DND-41 (cell line): Measurements from ENCODE around the gene DDX51.

Source experiments
- ATAC-seq: fragments of 200-7000 bp; cut with Tn5 transposase; 3 replicates; pipeline ENCODE4 v1.9.1; 2021; ENCODE audit warnings: low read depth; ENCODE audit not compliant: insufficient read depth
- DNase-seq: peaks from one replicate; pipeline ENCODE4 v3.0.0-alpha.2; 2020
- H2AFZ ChIP-seq: 2 replicates; pipeline ENCODE4 v1.6.0; 2012; ENCODE audit warnings: low read depth, low read length
- H3K27ac ChIP-seq: 2 replicates; pipeline ENCODE4 v1.5.1; 2012; ENCODE audit warnings: low read length, inconsistent platforms
- H3K27me3 ChIP-seq: fragments of 200-600 bp; sonication (generic); 2 replicates; pipeline ENCODE4 v1.6.0; 2012; ENCODE audit warnings: low read length, mild to moderate bottlenecking, inconsistent platforms; ENCODE audit not compliant: insufficient read depth, poor library complexity
- H3K36me3 ChIP-seq: 2 replicates; pipeline ENCODE4 v1.5.1; 2012; ENCODE audit warnings: low read length, inconsistent platforms; ENCODE audit not compliant: insufficient read depth
- H3K4me1 ChIP-seq: 2 replicates; pipeline ENCODE4 v1.5.1; 2012; ENCODE audit warnings: mild to moderate bottlenecking, low read length; ENCODE audit not compliant: insufficient read depth
- H3K4me2 ChIP-seq: 2 replicates; pipeline ENCODE4 v1.6.0; 2012; ENCODE audit warnings: mild to moderate bottlenecking, moderate library complexity, low read length, inconsistent platforms; ENCODE audit not compliant: insufficient read depth
- H3K4me3 ChIP-seq, 2 experiments: fragments of 200-600 bp in 1 of 2; shearing (Covaris generic) in 1 of 2; 2 replicates each; pipeline ENCODE4 v1.5.1; 2012 to 2016; ENCODE audit warnings: inconsistent platforms in 2 of 2, low read length in 2 of 2, mild to moderate bottlenecking in 2 of 2, low read depth in 1 of 2, moderate library complexity in 1 of 2
- H3K79me2 ChIP-seq: 2 replicates; pipeline ENCODE4 v1.6.0; 2012; ENCODE audit warnings: low read length, inconsistent platforms; ENCODE audit not compliant: insufficient read depth
- H3K9ac ChIP-seq: 2 replicates; pipeline ENCODE4 v1.6.0; 2012; ENCODE audit warnings: low read depth, mild to moderate bottlenecking, inconsistent platforms, low read length, moderate library complexity
- H3K9me3 ChIP-seq: 2 replicates; pipeline ENCODE4 v1.5.1; 2012; ENCODE audit warnings: low read length, moderate library complexity, mild to moderate bottlenecking, inconsistent platforms; ENCODE audit not compliant: insufficient read depth, severe bottlenecking
- H4K20me1 ChIP-seq: 2 replicates; pipeline ENCODE4 v1.6.0; 2012; ENCODE audit warnings: low read length; ENCODE audit not compliant: insufficient read depth
- CTCF ChIP-seq: IDR thresholded peaks from 2 replicates; pipeline ENCODE4 v1.5.1; 2012; ENCODE audit warnings: borderline replicate concordance, low read length, moderate library complexity, mild to moderate bottlenecking; ENCODE audit not compliant: poor library complexity, severe bottlenecking; ENCODE audit errors: extremely low read depth
- EZH2 ChIP-seq: IDR thresholded peaks from 3 replicates; pipeline ENCODE4 v1.6.1; 2012; ENCODE audit warnings: borderline replicate concordance, low read depth, mild to moderate bottlenecking, moderate library complexity, low read length, inconsistent platforms; ENCODE audit not compliant: severe bottlenecking

Gene DDX51

DNA sequence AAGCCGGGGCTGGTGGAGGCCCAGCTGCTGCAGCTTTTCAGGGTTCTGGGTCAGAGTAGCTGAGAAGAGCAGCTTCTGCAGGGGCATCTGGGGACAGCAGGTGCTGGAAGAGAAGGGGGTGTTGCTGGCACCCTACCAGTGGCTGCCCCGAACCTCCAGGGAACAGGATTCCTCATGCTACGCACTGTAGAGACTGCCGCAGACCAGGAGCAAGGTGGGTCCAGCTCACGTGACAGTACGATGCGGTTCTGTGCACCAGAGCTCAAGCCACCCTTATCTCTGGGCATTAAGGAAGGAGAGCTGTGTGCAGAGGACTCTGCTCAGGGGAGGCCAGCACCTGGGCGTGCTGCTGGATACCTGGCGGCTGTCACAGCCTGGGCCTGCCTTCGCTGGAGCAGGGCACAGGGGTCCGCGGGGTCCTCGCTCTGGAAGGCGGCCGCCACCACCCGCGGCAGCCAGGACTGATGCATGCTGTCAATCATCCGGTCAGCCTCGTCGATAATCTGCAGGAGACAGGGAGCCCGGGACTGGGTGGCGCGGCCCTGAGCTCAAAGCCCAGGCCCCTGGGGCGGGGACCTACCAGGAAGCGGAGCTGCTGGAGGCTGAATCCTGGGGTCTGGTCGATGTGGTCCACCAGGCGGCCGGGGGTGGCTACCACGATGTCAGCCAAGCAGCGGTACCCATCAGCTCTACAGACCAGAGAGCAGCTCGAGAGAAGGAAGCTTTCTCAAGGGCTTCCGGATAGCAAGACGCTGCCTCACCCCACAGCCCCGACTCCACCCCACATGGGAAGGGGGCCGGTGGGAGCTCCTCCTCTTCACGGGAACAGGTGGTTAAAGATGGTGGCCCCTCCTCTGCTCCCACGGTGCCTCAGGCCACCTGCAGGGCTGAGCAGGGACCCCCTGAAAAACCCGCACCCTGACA lies 2.9 kb downstream of the DDX51 start:
- no peak for ATAC-seq
- Histone ChIP-seq H3K79me2 (peaks cover 50% of the 10 kb centered on the region), H3K9ac (no peak overlapping the region), H4K20me1 (peaks cover 64% of the 10 kb centered on the region), H3K4me1 (peaks cover 32% of the 10 kb centered on the region), H3K36me3 (peaks cover 58% of the 10 kb centered on the region), H2AFZ (no peak overlapping the region), H3K4me2 (peak overlapping the region; percentile 100; the same call in 1 of the 2 replicates), H3K4me3 (no peak overlapping the region), H3K9me3 (no peaks in the 10 kb centered on the region), H3K27me3 (no peaks in the 10 kb centered on the region), H3K27ac (no peak overlapping the region)
- TF ChIP-seq EZH2: no peak
- no peak for TF ChIP-seq CTCF
- DNase-seq: no peak

DNA sequence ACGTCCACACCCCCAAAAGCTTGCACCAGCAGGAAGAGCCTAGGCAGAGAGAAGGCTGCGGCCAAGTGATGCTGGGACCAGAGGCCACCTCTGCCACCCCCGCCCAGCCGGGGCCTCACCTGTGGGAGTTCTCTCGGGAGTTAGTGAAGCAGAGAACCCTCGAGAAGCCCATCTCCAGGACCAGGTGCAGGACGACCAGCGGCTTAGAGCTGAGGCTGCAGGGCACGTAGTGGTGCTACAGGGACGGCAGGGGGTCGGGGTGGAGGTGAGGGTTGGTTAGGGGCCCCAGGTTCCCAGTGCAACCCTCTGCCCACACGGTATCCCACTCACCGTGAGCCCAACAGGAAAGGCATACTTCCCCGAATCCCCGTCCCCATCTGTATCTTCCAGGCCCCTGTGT lies 3.6 kb downstream of the DDX51 start:
- H3K79me2 ChIP-seq: peaks cover 43% of the 10 kb centered on the region
- no peaks in the 10 kb centered on the region for H3K9me3 ChIP-seq
- H4K20me1 ChIP-seq: peaks cover 57% of the 10 kb centered on the region
- DNase-seq: no peak
- H3K9ac ChIP-seq: no peak overlapping the region
- no peak overlapping the region for H3K4me3 ChIP-seq
- no peak overlapping the region for H3K4me2 ChIP-seq
- peaks cover 52% of the 10 kb centered on the region for H3K36me3 ChIP-seq
- H2AFZ ChIP-seq: no peak overlapping the region
- H3K4me1 ChIP-seq: peaks cover 25% of the 10 kb centered on the region
- H3K27ac ChIP-seq: no peak overlapping the region
- no peaks in the 10 kb centered on the region for H3K27me3 ChIP-seq
- no peak for ATAC-seq
- no peak for TF ChIP-seq EZH2
- TF ChIP-seq CTCF: no peak

GRCh38 chr12:132139912-132140311 lies 4.2 kb downstream of the DDX51 start:
- H3K36me3 ChIP-seq: peaks cover 52% of the 10 kb centered on the region
- no peak overlapping the region for H2AFZ ChIP-seq
- H3K4me3 ChIP-seq: no peak overlapping the region
- no peak overlapping the region for H3K27ac ChIP-seq
- TF ChIP-seq CTCF (no peak), EZH2 (no peak)
- H4K20me1 ChIP-seq: peaks cover 51% of the 10 kb centered on the region
- H3K4me1 ChIP-seq: peaks cover 19% of the 10 kb centered on the region
- DNase-seq (no peak), ATAC-seq (no peak)
- H3K79me2 ChIP-seq: peaks cover 37% of the 10 kb centered on the region
- no peak overlapping the region for H3K4me2 ChIP-seq
- no peaks in the 10 kb centered on the region for H3K27me3 ChIP-seq
- no peak overlapping the region for H3K9ac ChIP-seq
- no peaks in the 10 kb centered on the region for H3K9me3 ChIP-seq
